Sigmoid colon (tissue), 4 donors: ENCODE results near the gene NEK4.

ENCODE experiments used
- CTCF ChIP-seq, 4 experiments: fragments of 450-650 bp in 3 of 4; fragments of 200-600 bp in 1 of 4; IDR thresholded peaks; one replicate each; pipeline ENCODE4 v1.5.1; 2016 to 2019; ENCODE audit warnings: antibody characterized with exemption in 4 of 4, mild to moderate bottlenecking in 3 of 4, moderate library complexity in 2 of 4
- EP300 ChIP-seq, 4 donors: sonication (generic); formaldehyde crosslinking; IDR thresholded peaks; one replicate each; pipeline ENCODE4 v1.6.1; 2017; ENCODE audit warnings: antibody characterized with exemption in 4 of 4
- POLR2A ChIP-seq, 2 donors: fragments of 450-650 bp; IDR thresholded peaks; one replicate each; pipeline ENCODE4 v1.6.1; 2016; ENCODE audit warnings: antibody characterized with exemption in 2 of 2, mild to moderate bottlenecking in 2 of 2, moderate library complexity in 2 of 2

GRCh38 chr3:52743721-52744120 is 27.0 kb downstream of the NEK4 start:
- TF ChIP-seq CTCF (IDR thresholded peaks at IDR 0.05) (no peak), POLR2A (IDR thresholded peaks at IDR 0.05) (no peak), EP300 (IDR thresholded peaks at IDR 0.05) (no peak)
